ENCODE results near the gene ACADM.
"Not testable (repeated sequence)": the region's sequence is repeated elsewhere in the genome, so short reads cannot be mapped to it uniquely, and the experiment has no call there.

The ACADM gene

GRCh38 chr1:75731881-75732280, 7.4 kb downstream of the ACADM start:
- DNase-seq (ENCODE audit: low read depth, low spot score): no peak

GRCh38 chr1:75732703-75733102, 8.2 kb downstream of the ACADM start:
- no peak for DNase-seq (ENCODE audit: low read depth, low spot score)
- no peak overlapping the region for H3K4me3 ChIP-seq (ENCODE audit: low read length)

More at GRCh38 chr1:75731881-75732280, 7.4 kb downstream of the ACADM start:
- no peak overlapping the region for H3K4me3 ChIP-seq (ENCODE audit: low read length)

- DNase-seq (ENCODE audit: low read depth, low spot score): no peak
- no peak overlapping the region for H3K4me3 ChIP-seq (ENCODE audit: low read length)
Measured at GRCh38 chr1:75733661-75734060, 9.2 kb downstream of the ACADM start.

- H3K4me3 ChIP-seq (ENCODE audit: low read length): no peak overlapping the region
- DNase-seq (ENCODE audit: low read depth, low spot score): no peak
Measured at GRCh38 chr1:75736016-75736415, 11.5 kb downstream of the ACADM start.

GRCh38 chr1:75742047-75742625, 17.6 kb downstream of the ACADM start:
- no peak for DNase-seq (ENCODE audit: low read depth, low spot score)
- no peak overlapping the region for H3K4me3 ChIP-seq (ENCODE audit: low read length)

GRCh38 chr1:75745276-75745675, 20.8 kb downstream of the ACADM start:
- DNase-seq (ENCODE audit: low read depth, low spot score): peak; percentile 45
- no peak overlapping the region for H3K4me3 ChIP-seq (ENCODE audit: low read length)

- DNase-seq (ENCODE audit: low read depth, low spot score); H3K4me3 ChIP-seq (ENCODE audit: low read length): not testable (repeated sequence)
Measured at GRCh38 chr1:75757210-75757609, 32.7 kb downstream of the ACADM start.

GRCh38 chr1:75758543-75758942, 34.0 kb downstream of the ACADM start:
- H3K4me3 ChIP-seq (ENCODE audit: low read length); DNase-seq (ENCODE audit: low read depth, low spot score): not testable (repeated sequence)

- DNase-seq (ENCODE audit: low read depth, low spot score): no peak
- no peak overlapping the region for H3K4me3 ChIP-seq (ENCODE audit: low read length)
Measured at GRCh38 chr1:75764057-75764655, 39.6 kb downstream of the ACADM start.

GRCh38 chr1:75765697-75766355, 41.3 kb downstream of the ACADM start:
- H3K4me3 ChIP-seq (ENCODE audit: low read length): no peak overlapping the region
- DNase-seq (ENCODE audit: low read depth, low spot score): no peak

GRCh38 chr1:75768016-75768415, 43.5 kb downstream of the ACADM start:
- no peak overlapping the region for H3K4me3 ChIP-seq (ENCODE audit: low read length)
- DNase-seq (ENCODE audit: low read depth, low spot score): no peak

- no peak for DNase-seq (ENCODE audit: low read depth, low spot score)
- no peak overlapping the region for H3K4me3 ChIP-seq (ENCODE audit: low read length)
Measured at GRCh38 chr1:75770761-75771160, 46.3 kb downstream of the ACADM start.

GRCh38 chr1:75771978-75772377, 47.5 kb downstream of the ACADM start:
- H3K4me3 ChIP-seq (ENCODE audit: low read length): no peak overlapping the region
- no peak for DNase-seq (ENCODE audit: low read depth, low spot score)

- DNase-seq (ENCODE audit: low read depth, low spot score); H3K4me3 ChIP-seq (ENCODE audit: low read length): not testable (repeated sequence)
Measured at GRCh38 chr1:75777812-75778211, 53.3 kb downstream of the ACADM start.

GRCh38 chr1:75778694-75779093, 54.2 kb downstream of the ACADM start:
- H3K4me3 ChIP-seq (ENCODE audit: low read length); DNase-seq (ENCODE audit: low read depth, low spot score): not testable (repeated sequence)

GRCh38 chr1:75780183-75780582, 55.7 kb downstream of the ACADM start:
- DNase-seq (ENCODE audit: low read depth, low spot score); H3K4me3 ChIP-seq (ENCODE audit: low read length): not testable (repeated sequence)

GRCh38 chr1:75783920-75784319, 59.4 kb downstream of the ACADM start:
- H3K4me3 ChIP-seq (ENCODE audit: low read length): peak overlapping the region; percentile 96

GRCh38 chr1:75785320-75785982, 60.9 kb downstream of the ACADM start:
- peak overlapping the region; percentile 96 for H3K4me3 ChIP-seq (ENCODE audit: low read length)
- DNase-seq (ENCODE audit: low read depth, low spot score): no peak

More at GRCh38 chr1:75783920-75784319, 59.4 kb downstream of the ACADM start:
- not testable (repeated sequence) for DNase-seq (ENCODE audit: low read depth, low spot score)

- DNase-seq (ENCODE audit: low read depth, low spot score): peak; percentile 96
- peak within 1 kb of the TSS; percentile 96 for H3K4me3 ChIP-seq (ENCODE audit: low read length)
Measured at GRCh38 chr1:75785983-75786853, 61.7 kb downstream of the ACADM start, which contains the start of gene RABGGTB. Gene RABGGTB (plus strand): TSS chr1:75786256. CDS start chr1:75786272, 16 bp downstream.

Measured in Jurkat, Clone E6-1 (cell line).